Right lobe of liver (tissue), 6 donors: ENCODE results near the gene ZBTB25. TPM values are rescaled to one million over a fixed set of nuclear protein-coding genes. Genes with fewer than 3 reads are reported as not detected.

Source experiments
- ATAC-seq, 4 donors: fragments of 200-7000 bp; cut with Tn5 transposase; one replicate each; pipeline ENCODE4 v1.9.1; 2020; ENCODE audit warnings: mild to moderate bottlenecking in 4 of 4, moderate library complexity in 4 of 4
- DNase-seq, 3 donors: peaks; one replicate each; pipeline ENCODE4 v3.0.0-alpha.2; 2020
- H3K27ac ChIP-seq, 3 donors: fragments of 200-600 bp; one replicate each; pipeline ENCODE4 v1.8.0; 2022
- H3K27me3 ChIP-seq, 2 donors: fragments of 200-600 bp; one replicate each; pipeline ENCODE4 v1.8.0; 2022
- H3K36me3 ChIP-seq, 4 donors: fragments of 200-600 bp; sonication (generic) in 1 of 4; one replicate each; pipeline versions ENCODE4 v1.5.1 to v1.8.0; 2017 to 2022; ENCODE audit warnings: control low read depth in 1 of 4
- H3K4me1 ChIP-seq, 4 donors: fragments of 200-600 bp; sonication (generic) in 1 of 4; one replicate each; pipeline versions ENCODE4 v1.5.1 to v1.8.0; 2017 to 2022; ENCODE audit warnings: control low read depth in 1 of 4
- H3K4me3 ChIP-seq, 3 donors: fragments of 200-600 bp; one replicate each; pipeline ENCODE4 v1.8.0; 2022
- H3K9me3 ChIP-seq, 4 donors: fragments of 200-600 bp; sonication (generic) in 1 of 4; one replicate each; pipeline versions ENCODE4 v1.5.1 to v1.8.0; 2017 to 2022; ENCODE audit warnings: control low read depth in 1 of 4
- CTCF ChIP-seq, 4 donors: fragments of 200-600 bp in 3 of 4; fragments of 450-650 bp in 1 of 4; IDR thresholded peaks; one replicate each; pipeline versions ENCODE4 v1.5.1 to v1.8.0; 2016 to 2022; ENCODE audit warnings: antibody characterized with exemption in 4 of 4, mild to moderate bottlenecking in 2 of 4
- POLR2A ChIP-seq: fragments of 450-650 bp; IDR thresholded peaks from one replicate; pipeline ENCODE4 v1.6.1; 2017; ENCODE audit warnings: antibody characterized with exemption, mild to moderate bottlenecking
- WGBS: methylation state at CpG from one replicate; pipeline ENCODE4 v1.1.6; 2018; ENCODE audit warnings: low coverage, low lambda C conversion rate; ENCODE audit not compliant: insufficient coverage; ENCODE audit errors: missing lambda C conversion rate; 5-methylcytosine and 5-hydroxymethylcytosine counted together
- intact Hi-C, 2 donors: fragments of 100-400 bp; cut with DNase I; formaldehyde crosslinking; loops; one replicate each; pipeline versions ENCODE4 v1.11.2 to v1.14.1; 2022
- total RNA-seq, 6 experiments: library from RNA; depleted of rRNA in 2 of 6; stranded (reverse); fragments of >200 nt in 2 of 6; fragmentation: NEBNext Ultra II Directional in 3 of 6; extraction: Animal tissue kit (Norgen Biotek cat#: 25700) in 3 of 6; gene quantifications; one replicate each; pipeline versions ENCODE4 v1.1.0 to v1.2.4, GENCODE V29; 2016 to 2023
- donor health status: DM: no; HTN: yes; CAD: no.
- donor health status: DM: no; HTN: no; CAD: no.
- donor health status: DM: no; HTN: no; CAD: no.
- donor health status: DM: no; HTN: yes; CAD: no.
- donor health status: DM: no; HTN: yes; CAD: no.

The ZBTB25 gene
- total RNA-seq, 6 experiments from 2014 or later: 5.5 to 6.2 (median 5.7) TPM

- ATAC-seq (no peak), DNase-seq (no peak)
- peaks cover 0 to 86% (median 50%) of the 10 kb centered on the region in 4 donors for H3K36me3 ChIP-seq
- H3K4me1 ChIP-seq: no peaks in the 10 kb centered on the region
- no peak overlapping the region for H3K4me3 ChIP-seq
- no peaks in the 10 kb centered on the region for H3K9me3 ChIP-seq
- H3K27me3 ChIP-seq: no peaks in the 10 kb centered on the region
- TF ChIP-seq POLR2A (no peak), CTCF (IDR thresholded peaks at IDR 0.05) (no peak)
- WGBS: 95% methylated on average over 6 of the region's 7 CpGs
- H3K27ac ChIP-seq: no peak overlapping the region
- intact Hi-C loops: no loop called here
Observed at GRCh38 chr14:64417771-64418125, 85.9 kb downstream of the ZBTB25 start.

GRCh38 chr14:64417055-64417770, 86.4 kb downstream of the ZBTB25 start:
- peaks cover 0 to 87% (median 50%) of the 10 kb centered on the region in 4 donors for H3K36me3 ChIP-seq
- peak; percentile 26 to 58 (median 43) for ATAC-seq
- no peak for TF ChIP-seq CTCF (IDR thresholded peaks at IDR 0.05)
- no peak for TF ChIP-seq POLR2A

GRCh38 chr14:64416348-64416932, 87.2 kb downstream of the ZBTB25 start:
- ATAC-seq (no peak), DNase-seq (no peak)
- H3K36me3 ChIP-seq: peaks cover 0 to 84% (median 50%) of the 10 kb centered on the region in 4 donors
- peaks cover 0 to 3% (median 0%) of the 10 kb centered on the region in 4 donors for H3K4me1 ChIP-seq
- no peaks in the 10 kb centered on the region for H3K27me3 ChIP-seq
- TF ChIP-seq POLR2A (no peak), CTCF (IDR thresholded peaks at IDR 0.05) (no peak)
- intact Hi-C loops: no loop called here
- H3K9me3 ChIP-seq: no peaks in the 10 kb centered on the region
- no peak overlapping the region for H3K27ac ChIP-seq
- WGBS: 66% methylated on average over 3 of the region's 3 CpGs
- no peak overlapping the region for H3K4me3 ChIP-seq

More at GRCh38 chr14:64417055-64417770, 86.4 kb downstream of the ZBTB25 start:
- Histone ChIP-seq H3K4me3 (no peak overlapping the region), H3K4me1 (no peaks in the 10 kb centered on the region), H3K9me3 (no peaks in the 10 kb centered on the region), H3K27ac (no peak overlapping the region), H3K27me3 (no peaks in the 10 kb centered on the region)
- 74% methylated on average over 5 of the region's 5 CpGs for WGBS
- no peak for DNase-seq
- intact Hi-C loops: no loop called here

GRCh38 chr14:64412237-64412636, 91.4 kb downstream of the ZBTB25 start:
- no peak for DNase-seq
- Histone ChIP-seq H3K27me3 (no peaks in the 10 kb centered on the region), H3K9me3 (no peaks in the 10 kb centered on the region), H3K36me3 (peaks cover 0 to 46% (median 26%) of the 10 kb centered on the region in 4 donors), H3K27ac (no peak overlapping the region), H3K4me1 (peaks cover 0 to 40% (median 0%) of the 10 kb centered on the region in 4 donors), H3K4me3 (no peak overlapping the region)
- ATAC-seq: no peak
- no peak for TF ChIP-seq CTCF (IDR thresholded peaks at IDR 0.05)
- TF ChIP-seq POLR2A: no peak
- intact Hi-C loops: no loop called here
- 78% methylated on average over 1 of the region's 1 CpG for WGBS
